ENCODE measurements around the gene KNOP1.
"Not testable (repeated sequence)": the region's sequence is repeated elsewhere in the genome, so short reads cannot be mapped to it uniquely, and the experiment has no call there.

Gene KNOP1

GRCh38 chr16:19666477-19666876 lies 51.5 kb downstream of the KNOP1 start:
- Histone ChIP-seq H3K9ac (ENCODE audit: low read length) (no peak overlapping the region), H3K9me2 (ENCODE audit: low read depth, low read length) (no peaks in the 10 kb centered on the region), H3K4me3 (ENCODE audit: low read depth, low read length, poor library complexity, severe bottlenecking) (no peak overlapping the region), H3K4me1 (ENCODE audit: insufficient read depth, low read length, severe bottlenecking) (no peaks in the 10 kb centered on the region), H3K79me2 (ENCODE audit: insufficient read depth, low read length) (no peaks in the 10 kb centered on the region), H3K4me2 (ENCODE audit: low read length) (no peak overlapping the region), H3K36me3 (ENCODE audit: insufficient read depth, low read length) (peaks cover 29% of the 10 kb centered on the region), H3K9me3 (ENCODE audit: low read length) (no peaks in the 10 kb centered on the region), H3K27me3 (ENCODE audit: insufficient read depth, low read length) (no peaks in the 10 kb centered on the region), H4K20me1 (ENCODE audit: insufficient read depth, low read length) (no peaks in the 10 kb centered on the region), H3F3A (ENCODE audit: insufficient read depth, low read length) (no peaks in the 10 kb centered on the region), H2AFZ (ENCODE audit: low read length) (no peak overlapping the region), H3K27ac (ENCODE audit: low read depth, low read length, poor library complexity, severe bottlenecking) (no peak overlapping the region)
- no peak for TF ChIP-seq CTCF (IDR thresholded peaks at IDR 0.05; ENCODE audit: low read length)
- TF ChIP-seq EZH2 (IDR thresholded peaks at IDR 0.05; ENCODE audit: borderline replicate concordance, low read length): no peak

- not testable (repeated sequence) for H3K4me2 ChIP-seq (ENCODE audit: low read length); H3K4me3 ChIP-seq (ENCODE audit: low read depth, low read length, poor library complexity, severe bottlenecking); H3K9me2 ChIP-seq (ENCODE audit: low read depth, low read length); H3K79me2 ChIP-seq (ENCODE audit: insufficient read depth, low read length); H3K4me1 ChIP-seq (ENCODE audit: insufficient read depth, low read length, severe bottlenecking); H2AFZ ChIP-seq (ENCODE audit: low read length); H3K9me3 ChIP-seq (ENCODE audit: low read length); H3K27ac ChIP-seq (ENCODE audit: low read depth, low read length, poor library complexity, severe bottlenecking); H4K20me1 ChIP-seq (ENCODE audit: insufficient read depth, low read length); H3K27me3 ChIP-seq (ENCODE audit: insufficient read depth, low read length); H3F3A ChIP-seq (ENCODE audit: insufficient read depth, low read length); H3K9ac ChIP-seq (ENCODE audit: low read length)
- peaks cover 27% of the 10 kb centered on the region for H3K36me3 ChIP-seq (ENCODE audit: insufficient read depth, low read length)
Observed at GRCh38 chr16:19665313-19665712, 52.7 kb downstream of the KNOP1 start.

GRCh38 chr16:19664166-19664565 lies 53.9 kb downstream of the KNOP1 start:
- Histone ChIP-seq H3K9me3 (ENCODE audit: low read length) (no peaks in the 10 kb centered on the region), H3K79me2 (ENCODE audit: insufficient read depth, low read length) (no peaks in the 10 kb centered on the region), H3K9ac (ENCODE audit: low read length) (no peak overlapping the region), H3K27ac (ENCODE audit: low read depth, low read length, poor library complexity, severe bottlenecking) (no peak overlapping the region), H3K4me3 (ENCODE audit: low read depth, low read length, poor library complexity, severe bottlenecking) (no peak overlapping the region), H3K36me3 (ENCODE audit: insufficient read depth, low read length) (peaks cover 30% of the 10 kb centered on the region), H2AFZ (ENCODE audit: low read length) (no peak overlapping the region), H3K4me1 (ENCODE audit: insufficient read depth, low read length, severe bottlenecking) (no peaks in the 10 kb centered on the region), H3K9me2 (ENCODE audit: low read depth, low read length) (no peaks in the 10 kb centered on the region), H3K27me3 (ENCODE audit: insufficient read depth, low read length) (no peaks in the 10 kb centered on the region), H3F3A (ENCODE audit: insufficient read depth, low read length) (no peaks in the 10 kb centered on the region), H4K20me1 (ENCODE audit: insufficient read depth, low read length) (no peaks in the 10 kb centered on the region), H3K4me2 (ENCODE audit: low read length) (no peak overlapping the region)
- TF ChIP-seq EZH2 (IDR thresholded peaks at IDR 0.05; ENCODE audit: borderline replicate concordance, low read length) (no peak), CTCF (IDR thresholded peaks at IDR 0.05; ENCODE audit: low read length) (no peak)

- Histone ChIP-seq H3K27ac (ENCODE audit: low read depth, low read length, poor library complexity, severe bottlenecking) (no peak overlapping the region), H4K20me1 (ENCODE audit: insufficient read depth, low read length) (no peaks in the 10 kb centered on the region)
- no peak for TF ChIP-seq EZH2 (IDR thresholded peaks at IDR 0.05; ENCODE audit: borderline replicate concordance, low read length)
Observed at GRCh38 chr16:19662351-19662750, 55.7 kb downstream of the KNOP1 start.

More at GRCh38 chr16:19662351-19662750, 55.7 kb downstream of the KNOP1 start:
- Histone ChIP-seq H3K9me2 (ENCODE audit: low read depth, low read length) (no peaks in the 10 kb centered on the region), H3K9me3 (ENCODE audit: low read length) (no peaks in the 10 kb centered on the region), H3K4me1 (ENCODE audit: insufficient read depth, low read length, severe bottlenecking) (no peaks in the 10 kb centered on the region), H3K9ac (ENCODE audit: low read length) (no peak overlapping the region), H3K36me3 (ENCODE audit: insufficient read depth, low read length) (peaks cover 23% of the 10 kb centered on the region), H3K27me3 (ENCODE audit: insufficient read depth, low read length) (no peaks in the 10 kb centered on the region), H3K4me3 (ENCODE audit: low read depth, low read length, poor library complexity, severe bottlenecking) (no peak overlapping the region), H2AFZ (ENCODE audit: low read length) (no peak overlapping the region), H3F3A (ENCODE audit: insufficient read depth, low read length) (no peaks in the 10 kb centered on the region), H3K79me2 (ENCODE audit: insufficient read depth, low read length) (no peaks in the 10 kb centered on the region), H3K4me2 (ENCODE audit: low read length) (no peak overlapping the region)
